ENCODE measurements around the gene ESYT3.

ESYT3 gene

DNA sequence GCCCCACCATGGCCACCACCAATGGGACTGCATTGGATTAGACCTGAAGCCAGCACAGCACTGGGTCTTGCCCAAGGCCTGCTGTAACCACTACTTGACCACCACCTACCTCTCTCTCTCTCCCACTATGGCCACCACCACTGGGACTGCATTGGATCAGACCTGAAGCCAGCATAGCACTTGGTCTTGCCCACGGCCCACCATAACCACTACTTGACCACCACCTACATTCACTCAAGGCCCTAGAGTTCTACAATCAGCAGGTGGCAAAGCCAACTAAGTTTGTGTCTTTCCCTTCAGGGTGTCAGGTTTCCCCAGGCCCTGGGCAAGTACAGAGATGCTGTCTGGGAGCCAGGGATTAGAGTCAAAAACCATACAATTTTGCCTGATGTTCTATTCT is 57.6 kb downstream of the ESYT3 start:
- Histone ChIP-seq H3K4me3 (ENCODE audit: insufficient read depth in 1 of 2, low read depth in 1 of 2, low read length in 2 of 2) (no peak overlapping the region), H3K18ac (ENCODE audit: low read depth in 1 of 2, low read length in 2 of 2) (no peak overlapping the region), H2BK15ac (ENCODE audit: low read depth, poor library complexity, severe bottlenecking) (no peak overlapping the region), H2AFZ (ENCODE audit: low read depth, low read length) (no peak overlapping the region), H3K14ac (ENCODE audit: low read length in 2 of 2) (no peak overlapping the region), H3K79me1 (replicated peaks; ENCODE audit: low read length, poor library complexity, severe bottlenecking) (no peaks in the 10 kb centered on the region), H3K36me3 (ENCODE audit: control insufficient read depth in 1 of 2, insufficient read depth in 2 of 2, low read depth in 1 of 2, low read length in 2 of 2) (peaks cover 0 to 12% of the 10 kb centered on the region in 2 experiments), H3K27ac (ENCODE audit: low read length, poor library complexity, severe bottlenecking) (no peak overlapping the region), H2BK12ac (ENCODE audit: low read length in 2 of 2) (no peak overlapping the region), H4K8ac (ENCODE audit: low read length) (no peak overlapping the region), H2BK120ac (ENCODE audit: low read depth, low read length) (no peak overlapping the region), H2AK5ac (ENCODE audit: low read length, severe bottlenecking) (no peak overlapping the region), H3K4ac (ENCODE audit: low read depth in 1 of 2, low read length in 2 of 2) (no peak overlapping the region), H3K27me3 (ENCODE audit: control insufficient read depth in 1 of 2, insufficient read depth in 1 of 2, low read length in 2 of 2) (no peaks in the 10 kb centered on the region), H3K9me3 (ENCODE audit: control insufficient read depth, low read length) (peaks cover 11% of the 10 kb centered on the region), H3K23ac (ENCODE audit: low read length in 2 of 2) (no peak overlapping the region), H4K91ac (ENCODE audit: low read length) (no peak overlapping the region), H3K9ac (ENCODE audit: low read length) (no peak overlapping the region), H3K4me2 (ENCODE audit: low read length, poor library complexity, severe bottlenecking) (no peak overlapping the region), H2BK5ac (ENCODE audit: low read depth, low read length, poor library complexity, severe bottlenecking) (no peak overlapping the region), H3K4me1 (ENCODE audit: control insufficient read depth, insufficient read depth, low read depth, low read length) (no peaks in the 10 kb centered on the region)
- WGBS, result 92% methylated on average over 1 of the region's 1 CpG
- DNase-seq, result no peak

DNA sequence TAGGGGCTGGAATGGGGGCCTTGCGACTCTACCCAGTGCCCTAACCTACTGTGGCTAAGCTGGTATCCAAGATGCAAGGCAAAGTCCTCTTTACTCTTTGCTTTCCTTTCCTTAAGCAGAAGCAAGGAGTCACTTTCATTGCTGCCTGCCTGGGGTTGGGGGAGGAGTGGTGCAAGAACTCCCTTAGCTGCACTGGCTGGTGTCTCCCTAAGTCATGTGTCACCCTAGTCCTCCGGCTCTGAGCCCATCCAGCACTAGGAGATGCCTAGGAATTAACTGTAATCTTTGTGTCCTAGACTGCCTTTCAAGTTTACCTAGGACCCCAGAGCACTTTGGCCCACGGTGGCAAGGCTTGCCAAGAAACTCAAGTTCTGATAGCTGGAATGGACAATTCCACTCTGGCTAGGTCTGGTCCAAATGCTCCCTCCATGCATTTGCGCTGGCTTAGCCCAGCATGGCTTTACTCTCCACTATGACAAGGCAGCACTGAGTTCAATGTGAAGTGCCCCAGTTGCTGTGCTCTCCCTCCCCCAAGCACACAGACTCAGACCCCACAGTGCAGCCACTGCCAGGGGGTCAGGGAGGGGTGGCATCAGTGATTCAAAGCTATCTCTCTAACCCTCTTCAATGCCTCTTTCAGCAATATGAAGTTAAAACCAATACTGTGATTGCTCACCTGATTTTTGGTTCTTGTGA is 58.7 kb downstream of the ESYT3 start:
- no peaks in the 10 kb centered on the region for H3K27me3 ChIP-seq (ENCODE audit: control insufficient read depth in 1 of 2, insufficient read depth in 1 of 2, low read length in 2 of 2)
- no peaks in the 10 kb centered on the region for H3K4me1 ChIP-seq (ENCODE audit: control insufficient read depth, insufficient read depth, low read depth, low read length)
- peak overlapping the region in 1 of 2 experiments; percentile 11 for H3K14ac ChIP-seq (ENCODE audit: low read length in 2 of 2)
- H2BK120ac ChIP-seq (ENCODE audit: low read depth, low read length), result no peak overlapping the region
- no peak overlapping the region for H3K4ac ChIP-seq (ENCODE audit: low read depth in 1 of 2, low read length in 2 of 2)
- WGBS, result 85% methylated on average over 4 of the region's 4 CpGs
- H2AFZ ChIP-seq (ENCODE audit: low read depth, low read length), result no peak overlapping the region
- H3K23ac ChIP-seq (ENCODE audit: low read length in 2 of 2), result no peak overlapping the region
- H3K79me1 ChIP-seq (replicated peaks; ENCODE audit: low read length, poor library complexity, severe bottlenecking), result no peaks in the 10 kb centered on the region
- H3K9me3 ChIP-seq (ENCODE audit: control insufficient read depth, low read length), result no peaks in the 10 kb centered on the region
- H3K36me3 ChIP-seq (ENCODE audit: control insufficient read depth in 1 of 2, insufficient read depth in 2 of 2, low read depth in 1 of 2, low read length in 2 of 2), result peaks cover 0 to 12% of the 10 kb centered on the region in 2 experiments
- no peak overlapping the region for H2BK5ac ChIP-seq (ENCODE audit: low read depth, low read length, poor library complexity, severe bottlenecking)
- H4K8ac ChIP-seq (ENCODE audit: low read length), result no peak overlapping the region
- DNase-seq, result no peak
- H3K4me3 ChIP-seq (ENCODE audit: insufficient read depth in 1 of 2, low read depth in 1 of 2, low read length in 2 of 2), result no peak overlapping the region
- H2AK5ac ChIP-seq (ENCODE audit: low read length, severe bottlenecking), result no peak overlapping the region
- no peak overlapping the region for H2BK12ac ChIP-seq (ENCODE audit: low read length in 2 of 2)
- H2BK15ac ChIP-seq (ENCODE audit: low read depth, poor library complexity, severe bottlenecking), result no peak overlapping the region
- no peak overlapping the region for H3K18ac ChIP-seq (ENCODE audit: low read depth in 1 of 2, low read length in 2 of 2)
- H3K9ac ChIP-seq (ENCODE audit: low read length), result no peak overlapping the region
- no peak overlapping the region for H3K4me2 ChIP-seq (ENCODE audit: low read length, poor library complexity, severe bottlenecking)
- peak overlapping the region; percentile 37 for H4K91ac ChIP-seq (ENCODE audit: low read length)
- H3K27ac ChIP-seq (ENCODE audit: low read length, poor library complexity, severe bottlenecking), result no peak overlapping the region

DNA sequence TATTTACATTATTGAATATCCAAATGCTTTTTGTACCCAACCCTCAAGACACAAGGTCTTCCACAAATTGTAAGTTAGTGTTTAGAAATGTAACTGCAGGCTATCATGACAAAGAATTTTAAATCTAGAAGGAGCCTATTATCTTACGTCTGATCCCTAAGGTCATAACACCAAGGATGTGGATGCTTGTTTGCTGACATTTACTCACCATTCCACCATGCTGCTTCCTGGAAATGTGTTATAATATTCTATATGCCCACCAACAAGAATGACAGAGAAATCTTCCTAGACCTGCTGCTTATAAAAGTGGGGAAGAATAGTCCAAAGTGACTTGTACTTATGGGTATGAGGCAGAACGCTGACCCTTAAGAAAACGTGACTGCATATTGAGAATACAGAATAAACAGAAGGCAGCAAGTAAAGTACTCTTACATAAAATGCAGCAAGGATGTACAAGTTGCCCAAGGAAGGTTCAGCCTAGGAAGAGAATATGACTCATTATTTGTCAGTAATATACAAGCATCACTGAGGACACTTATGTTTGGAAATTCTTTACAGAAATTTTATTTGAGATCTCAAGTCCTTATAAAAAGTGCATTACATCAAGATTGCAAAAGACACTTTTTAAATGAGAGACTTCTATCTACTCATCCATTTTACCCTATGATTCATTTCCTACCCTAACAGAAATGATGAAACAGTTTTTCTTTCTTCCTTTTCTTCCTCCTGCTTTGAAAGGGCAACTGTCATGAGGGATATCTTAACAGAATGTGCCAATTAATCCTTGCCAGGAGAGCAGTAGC is 59.6 kb downstream of the ESYT3 start:
- no peak overlapping the region for H2BK120ac ChIP-seq (ENCODE audit: low read depth, low read length)
- 45% methylated on average over 2 of the region's 3 CpGs for WGBS

DNA sequence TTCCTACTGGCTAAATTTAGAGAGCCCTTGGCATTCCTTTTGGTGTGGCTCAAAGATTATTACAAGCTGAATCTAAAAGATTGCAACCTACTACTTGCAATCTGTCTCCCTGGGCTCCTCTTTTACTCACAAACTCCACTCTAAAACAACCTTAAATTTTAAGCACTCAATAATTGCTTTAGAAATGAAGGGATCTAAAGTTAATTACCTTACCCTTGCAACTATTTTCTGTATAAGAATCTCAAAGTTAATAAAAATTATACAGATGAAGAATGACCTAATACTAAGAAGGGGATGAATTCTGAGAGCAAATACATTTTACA is 60.2 kb downstream of the ESYT3 start:
- Histone ChIP-seq H3K27me3 (ENCODE audit: control insufficient read depth in 1 of 2, insufficient read depth in 1 of 2, low read length in 2 of 2) (no peaks in the 10 kb centered on the region), H3K79me1 (replicated peaks; ENCODE audit: low read length, poor library complexity, severe bottlenecking) (no peaks in the 10 kb centered on the region), H2BK120ac (ENCODE audit: low read depth, low read length) (no peak overlapping the region)

More for the DNA sequence above, 59.6 kb downstream of the ESYT3 start:
- no peak overlapping the region for H4K91ac ChIP-seq (ENCODE audit: low read length)
- H3K27ac ChIP-seq (ENCODE audit: low read length, poor library complexity, severe bottlenecking), result no peak overlapping the region
- H2AFZ ChIP-seq (ENCODE audit: low read depth, low read length), result no peak overlapping the region
- no peak overlapping the region for H3K4ac ChIP-seq (ENCODE audit: low read depth in 1 of 2, low read length in 2 of 2)
- H3K4me2 ChIP-seq (ENCODE audit: low read length, poor library complexity, severe bottlenecking), result no peak overlapping the region
- H3K4me1 ChIP-seq (ENCODE audit: control insufficient read depth, insufficient read depth, low read depth, low read length), result no peaks in the 10 kb centered on the region
- no peak overlapping the region for H2BK5ac ChIP-seq (ENCODE audit: low read depth, low read length, poor library complexity, severe bottlenecking)
- H3K36me3 ChIP-seq (ENCODE audit: control insufficient read depth in 1 of 2, insufficient read depth in 2 of 2, low read depth in 1 of 2, low read length in 2 of 2), result peaks cover 0 to 12% of the 10 kb centered on the region in 2 experiments
- H3K27me3 ChIP-seq (ENCODE audit: control insufficient read depth in 1 of 2, insufficient read depth in 1 of 2, low read length in 2 of 2), result no peaks in the 10 kb centered on the region
- no peak overlapping the region for H3K23ac ChIP-seq (ENCODE audit: low read length in 2 of 2)
- H3K14ac ChIP-seq (ENCODE audit: low read length in 2 of 2), result no peak overlapping the region
- no peak overlapping the region for H2BK15ac ChIP-seq (ENCODE audit: low read depth, poor library complexity, severe bottlenecking)
- no peak overlapping the region for H2BK12ac ChIP-seq (ENCODE audit: low read length in 2 of 2)
- peak; percentile 73 for DNase-seq
- no peak overlapping the region for H2AK5ac ChIP-seq (ENCODE audit: low read length, severe bottlenecking)
- no peak overlapping the region for H3K18ac ChIP-seq (ENCODE audit: low read depth in 1 of 2, low read length in 2 of 2)
- H3K9ac ChIP-seq (ENCODE audit: low read length), result peak overlapping the region; percentile 48
- no peaks in the 10 kb centered on the region for H3K79me1 ChIP-seq (replicated peaks; ENCODE audit: low read length, poor library complexity, severe bottlenecking)
- H3K4me3 ChIP-seq (ENCODE audit: insufficient read depth in 1 of 2, low read depth in 1 of 2, low read length in 2 of 2), result no peak overlapping the region
- H4K8ac ChIP-seq (ENCODE audit: low read length), result no peak overlapping the region
- H3K9me3 ChIP-seq (ENCODE audit: control insufficient read depth, low read length), result no peaks in the 10 kb centered on the region

More for the DNA sequence above, 60.2 kb downstream of the ESYT3 start:
- no peak for DNase-seq
- Histone ChIP-seq H3K4me3 (ENCODE audit: insufficient read depth in 1 of 2, low read depth in 1 of 2, low read length in 2 of 2) (no peak overlapping the region), H3K27ac (ENCODE audit: low read length, poor library complexity, severe bottlenecking) (no peak overlapping the region), H3K9ac (ENCODE audit: low read length) (peak overlapping the region; percentile 48), H4K91ac (ENCODE audit: low read length) (no peak overlapping the region), H3K4me1 (ENCODE audit: control insufficient read depth, insufficient read depth, low read depth, low read length) (no peaks in the 10 kb centered on the region), H2AK5ac (ENCODE audit: low read length, severe bottlenecking) (no peak overlapping the region), H3K18ac (ENCODE audit: low read depth in 1 of 2, low read length in 2 of 2) (no peak overlapping the region), H2BK15ac (ENCODE audit: low read depth, poor library complexity, severe bottlenecking) (no peak overlapping the region), H3K4ac (ENCODE audit: low read depth in 1 of 2, low read length in 2 of 2) (no peak overlapping the region), H2BK5ac (ENCODE audit: low read depth, low read length, poor library complexity, severe bottlenecking) (no peak overlapping the region), H3K4me2 (ENCODE audit: low read length, poor library complexity, severe bottlenecking) (no peak overlapping the region), H3K14ac (ENCODE audit: low read length in 2 of 2) (no peak overlapping the region), H3K9me3 (ENCODE audit: control insufficient read depth, low read length) (no peaks in the 10 kb centered on the region), H4K8ac (ENCODE audit: low read length) (no peak overlapping the region), H2BK12ac (ENCODE audit: low read length in 2 of 2) (no peak overlapping the region), H3K23ac (ENCODE audit: low read length in 2 of 2) (no peak overlapping the region), H3K36me3 (ENCODE audit: control insufficient read depth in 1 of 2, insufficient read depth in 2 of 2, low read depth in 1 of 2, low read length in 2 of 2) (peaks cover 2 to 12% of the 10 kb centered on the region in 2 experiments), H2AFZ (ENCODE audit: low read depth, low read length) (no peak overlapping the region)
